ENCODE measurements around the gene NFE2. TPM values are rescaled to one million over a fixed set of nuclear protein-coding genes. Genes with fewer than 3 reads are reported as not detected.
"Not testable (repeated sequence)": the region's sequence is repeated elsewhere in the genome, so short reads cannot be mapped to it uniquely, and the experiment has no call there.

The NFE2 gene
- total RNA-seq, 2 experiments from 2014 or later = not detected

DNA sequence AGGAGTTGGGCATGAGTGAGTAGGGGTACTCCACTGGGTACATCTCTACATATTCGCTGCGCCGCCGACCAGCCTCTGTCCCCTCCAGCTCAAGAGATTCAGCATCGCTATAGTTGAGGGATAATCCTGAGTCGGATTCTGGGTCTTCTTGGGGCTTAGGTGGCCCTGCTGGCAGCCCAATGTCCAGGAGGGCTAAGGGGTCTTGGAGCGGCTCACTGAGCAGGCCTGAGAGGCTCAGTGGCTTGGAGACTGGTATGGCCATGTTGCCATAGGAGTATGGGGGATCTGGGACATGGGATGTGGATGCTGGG is 7.9 kb downstream of the NFE2 start:
- H3K4me3 Mint-ChIP-seq = no peak overlapping the region
- H3K9me3 Mint-ChIP-seq (ENCODE audit: low read depth) = no peaks in the 10 kb centered on the region
- H3K36me3 Mint-ChIP-seq (ENCODE audit: low read depth) = peaks cover 3% of the 10 kb centered on the region
- POLR2A ChIA-PET = interaction anchor here (1.3 to 1.5 kb wide), 2 partner anchors 13 to 66 kb away, joined by 3 read pairs; partner anchors contain the start of genes CBX5 and HNRNPA1
- peaks cover 3% of the 10 kb centered on the region for H3K4me1 Mint-ChIP-seq
- DNase-seq (no peak), ATAC-seq (no peak)
- intact Hi-C loops (cut with DNase I, micrococcal nuclease) = no loop called here
- H3K27ac Mint-ChIP-seq = no peak overlapping the region
- H3K27me3 Mint-ChIP-seq = peaks cover 3% of the 10 kb centered on the region
- CTCF ChIA-PET = interaction anchor here (0.6 to 10.1 kb wide), 24 partner anchors 9 to 764 kb away, joined by 3 to 83 read pairs (median 6); partner anchors contain the start of gene COPZ1

- intact Hi-C loops (cut with DNase I, micrococcal nuclease) = no loop called here
Observed at GRCh38 chr12:54292083-54292930, 8.5 kb downstream of the NFE2 start.

GRCh38 chr12:54287261-54288157 is 13.3 kb downstream of the NFE2 start:
- intact Hi-C loops (cut with DNase I, micrococcal nuclease) = loop anchor here in 1 of 2 experiments (10.0 kb wide), 1 partner anchor 1827 kb away; the partner anchor contains the start of genes RPL41 and ZC3H10
- Mint-ChIP-seq H3K27me3 (no peaks in the 10 kb centered on the region), H3K4me1 (peaks cover 31% of the 10 kb centered on the region), H3K36me3 (ENCODE audit: low read depth) (peaks cover 3% of the 10 kb centered on the region), H3K27ac (peak overlapping the region; percentile 51), H3K4me3 (peak overlapping the region; percentile 2), H3K9me3 (ENCODE audit: low read depth) (no peaks in the 10 kb centered on the region)
- DNase-seq (peak; percentile 19), ATAC-seq (no peak)
- CTCF ChIA-PET = interaction anchor here (0.6 to 2.0 kb wide), 9 partner anchors 8 to 92 kb away, joined by 3 to 12 read pairs (median 5); partner anchors contain the start of gene COPZ1
- POLR2A ChIA-PET = interaction anchor here (0.7 to 2.4 kb wide), 14 partner anchors 7 to 210 kb away, joined by 3 to 17 read pairs (median 3); partner anchors contain the start of genes COPZ1, HNRNPA1 and NCKAP1L

More at GRCh38 chr12:54292083-54292930, 8.5 kb downstream of the NFE2 start:
- POLR2A ChIA-PET = interaction anchor here (0.9 to 1.3 kb wide), 2 partner anchors 32 to 67 kb away, joined by 3 read pairs; partner anchors contain the start of gene COPZ1
- Mint-ChIP-seq H3K27me3 (no peaks in the 10 kb centered on the region), H3K4me3 (no peak overlapping the region), H3K4me1 (no peaks in the 10 kb centered on the region), H3K9me3 (ENCODE audit: low read depth) (no peaks in the 10 kb centered on the region), H3K27ac (no peak overlapping the region), H3K36me3 (ENCODE audit: low read depth) (peaks cover 3% of the 10 kb centered on the region)
- no peak for DNase-seq
- CTCF ChIA-PET = interaction anchor here (0.6 to 10.1 kb wide), 28 partner anchors 14 to 1254 kb away, joined by 3 to 83 read pairs (median 4); partner anchors contain the start of gene COPZ1
- no peak for ATAC-seq

GRCh38 chr12:54286042-54287030 is 14.5 kb downstream of the NFE2 start:
- DNase-seq (no peak), ATAC-seq (no peak)
- ChIA-PET CTCF (interaction anchor here (0.6 to 2.0 kb wide), 9 partner anchors 9 to 93 kb away, joined by 3 to 12 read pairs (median 5); partner anchors contain the start of gene COPZ1), POLR2A (interaction anchor here (0.6 to 2.4 kb wide), 12 partner anchors 9 to 259 kb away, joined by 3 to 17 read pairs (median 4); partner anchors contain the start of genes COPZ1 and NCKAP1L)
- H3K36me3 Mint-ChIP-seq (ENCODE audit: low read depth) = peaks cover 3% of the 10 kb centered on the region
- peak overlapping the region; percentile 63 for H3K27ac Mint-ChIP-seq
- no peaks in the 10 kb centered on the region for H3K9me3 Mint-ChIP-seq (ENCODE audit: low read depth)
- H3K4me1 Mint-ChIP-seq = peaks cover 33% of the 10 kb centered on the region
- H3K27me3 Mint-ChIP-seq = no peaks in the 10 kb centered on the region
- H3K4me3 Mint-ChIP-seq = peak overlapping the region; percentile 21
- intact Hi-C loops (cut with DNase I, micrococcal nuclease) = loop anchor here in 1 of 2 experiments (10.0 kb wide), 1 partner anchor 1828 kb away; the partner anchor contains the start of genes RPL41 and ZC3H10

GRCh38 chr12:54285150-54286041 is 15.4 kb downstream of the NFE2 start:
- no peak overlapping the region for H3K4me3 Mint-ChIP-seq
- H3K27ac Mint-ChIP-seq = peak overlapping the region; percentile 63
- POLR2A ChIA-PET = interaction anchor here (1.8 to 2.4 kb wide), 3 partner anchors 10 to 212 kb away, joined by 4 to 17 read pairs (median 8); partner anchors contain the start of gene NCKAP1L
- intact Hi-C loops (cut with DNase I, micrococcal nuclease) = loop anchor here in 1 of 2 experiments (10.0 kb wide), 1 partner anchor 1829 kb away; the partner anchor contains the start of genes RPL41 and ZC3H10
- CTCF ChIA-PET = interaction anchor here (0.6 to 2.0 kb wide), 6 partner anchors 13 to 83 kb away, joined by 3 to 12 read pairs (median 6); partner anchors contain the start of gene COPZ1
- H3K9me3 Mint-ChIP-seq (ENCODE audit: low read depth) = no peaks in the 10 kb centered on the region
- peaks cover 33% of the 10 kb centered on the region for H3K4me1 Mint-ChIP-seq
- no peak for ATAC-seq
- no peaks in the 10 kb centered on the region for H3K27me3 Mint-ChIP-seq
- peaks cover 3% of the 10 kb centered on the region for H3K36me3 Mint-ChIP-seq (ENCODE audit: low read depth)
- no peak for DNase-seq

DNA sequence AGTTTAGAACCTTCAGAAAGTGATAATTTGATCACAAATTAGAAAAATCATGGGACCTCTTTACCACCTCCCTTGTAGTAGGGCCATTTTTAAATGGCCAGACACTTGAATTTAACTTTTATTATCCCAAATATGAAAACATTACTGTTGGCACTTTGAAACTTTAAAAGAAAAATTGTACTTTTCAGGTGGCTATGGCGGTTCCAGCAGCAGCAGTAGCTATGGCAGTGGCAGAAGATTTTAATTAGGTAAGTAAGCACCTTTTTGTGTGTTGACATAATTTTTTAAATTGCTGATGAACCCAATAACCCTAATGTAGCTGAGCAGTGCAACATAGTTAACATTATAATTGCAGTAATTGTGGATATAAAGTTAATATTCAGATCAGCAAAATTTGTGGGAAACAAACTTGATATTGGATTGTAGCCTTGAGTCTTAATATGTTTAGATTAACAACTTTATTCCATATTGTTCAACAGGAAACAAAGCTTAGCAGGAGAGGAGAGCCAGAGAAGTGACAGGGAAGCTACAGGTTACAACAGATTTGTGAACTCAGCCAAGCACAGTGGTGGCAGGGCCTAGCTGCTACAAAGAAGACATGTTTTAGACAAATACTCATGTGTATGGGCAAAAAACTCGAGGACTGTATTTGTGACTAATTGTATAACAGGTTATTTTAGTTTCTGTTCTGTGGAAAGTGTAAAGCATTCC is 16.6 kb downstream of the NFE2 start:
- not testable (repeated sequence) for H3K36me3 Mint-ChIP-seq (ENCODE audit: low read depth); H3K27ac Mint-ChIP-seq; ATAC-seq

DNA sequence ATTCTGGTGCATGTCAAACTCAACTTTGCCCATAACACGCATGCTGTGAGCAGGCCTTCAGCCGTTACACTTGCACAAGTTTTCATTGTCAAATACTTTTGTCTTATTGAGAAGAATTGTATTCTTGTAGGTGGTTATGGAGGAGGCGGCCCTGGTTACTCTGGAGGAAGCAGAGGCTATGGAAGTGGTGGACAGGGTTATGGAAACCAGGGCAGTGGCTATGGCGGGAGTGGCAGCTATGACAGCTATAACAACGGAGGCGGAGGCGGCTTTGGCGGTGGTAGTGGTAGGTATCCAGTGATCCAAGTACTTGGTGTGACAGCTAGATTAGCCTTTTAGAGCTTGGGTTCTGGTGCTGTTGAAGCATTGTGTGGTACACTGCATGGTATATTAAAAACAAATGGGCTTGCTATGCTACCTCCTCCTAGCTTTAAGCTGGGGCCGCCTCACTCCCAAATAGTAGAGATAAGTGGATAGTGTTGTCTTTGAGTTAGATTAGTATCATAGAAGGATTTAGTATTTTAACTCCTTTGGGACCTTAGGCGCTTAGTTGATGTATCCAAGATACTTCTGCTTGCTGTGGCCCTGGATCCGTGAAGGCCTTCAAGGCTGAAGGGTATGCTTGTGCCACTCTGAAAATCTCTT is 17.7 kb downstream of the NFE2 start:
- no peaks in the 10 kb centered on the region for H3K27me3 Mint-ChIP-seq
- H3K9me3 Mint-ChIP-seq (ENCODE audit: low read depth) = no peaks in the 10 kb centered on the region
- peaks cover 36% of the 10 kb centered on the region for H3K4me1 Mint-ChIP-seq
- CTCF ChIA-PET = interaction anchor here (0.6 to 2.0 kb wide), 4 partner anchors 11 to 116 kb away, joined by 3 to 7 read pairs (median 4); no protein-coding TSS in a partner anchor
- DNase-seq (peak; percentile 63), ATAC-seq (no peak)
- H3K36me3 Mint-ChIP-seq (ENCODE audit: low read depth) = no peaks in the 10 kb centered on the region
- intact Hi-C loops (cut with DNase I, micrococcal nuclease) = loop anchor here in 1 of 2 experiments (5.0 to 10.0 kb wide), 4 partner anchors 654 to 1832 kb away; partner anchors contain the start of genes AAAS, RPL41, TESPA1 and ZC3H10
- H3K27ac Mint-ChIP-seq = no peak overlapping the region
- POLR2A ChIA-PET = interaction anchor here (1.5 to 1.6 kb wide), 2 partner anchors 11 to 42 kb away, joined by 4 to 7 read pairs; partner anchors contain the start of gene COPZ1
- no peak overlapping the region for H3K4me3 Mint-ChIP-seq

More for the DNA sequence above, 16.6 kb downstream of the NFE2 start:
- H3K4me3 Mint-ChIP-seq; DNase-seq; H3K9me3 Mint-ChIP-seq (ENCODE audit: low read depth); H3K27me3 Mint-ChIP-seq: not testable (repeated sequence)
- POLR2A ChIA-PET = interaction anchor here (1.2 to 1.6 kb wide), 3 partner anchors 10 to 75 kb away, joined by 4 to 10 read pairs (median 7); partner anchors contain the start of gene COPZ1
- CTCF ChIA-PET = interaction anchor here (0.9 to 2.0 kb wide), 4 partner anchors 9 to 95 kb away, joined by 3 to 7 read pairs (median 5); partner anchors contain the start of gene COPZ1
- intact Hi-C loops (cut with DNase I, micrococcal nuclease) = loop anchor here in 1 of 2 experiments (5.0 to 10.0 kb wide), 4 partner anchors 653 to 1831 kb away; partner anchors contain the start of genes AAAS, RPL41, TESPA1 and ZC3H10
- H3K4me1 Mint-ChIP-seq = peaks cover 33% of the 10 kb centered on the region

DNA sequence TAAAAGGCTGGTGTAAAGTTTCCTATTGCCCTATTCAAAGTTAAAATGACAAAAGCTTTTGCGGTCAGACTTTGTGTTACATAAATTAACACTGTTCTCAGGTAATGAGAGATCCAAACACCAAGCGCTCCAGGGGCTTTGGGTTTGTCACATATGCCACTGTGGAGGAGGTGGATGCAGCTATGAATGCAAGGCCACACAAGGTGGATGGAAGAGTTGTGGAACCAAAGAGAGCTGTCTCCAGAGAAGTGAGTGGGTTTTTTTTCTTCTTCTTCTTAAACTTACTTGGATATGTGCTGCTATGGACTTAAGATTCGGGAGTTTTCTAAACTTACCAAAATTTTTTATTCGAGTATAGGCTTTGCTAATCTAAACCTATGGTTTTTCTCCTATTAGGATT is 19.1 kb downstream of the NFE2 start:
- H3K9me3 Mint-ChIP-seq (ENCODE audit: low read depth); ATAC-seq; H3K36me3 Mint-ChIP-seq (ENCODE audit: low read depth); H3K27me3 Mint-ChIP-seq; H3K4me3 Mint-ChIP-seq; H3K27ac Mint-ChIP-seq; DNase-seq: not testable (repeated sequence)
- intact Hi-C loops (cut with DNase I, micrococcal nuclease) = loop anchor here (2.0 to 10.0 kb wide), 7 partner anchors 215 to 1833 kb away; partner anchors contain the start of genes TARBP2 (in 2 of the 2), AAAS (in 1 of the 2), NCKAP1L (in 1 of the 2) and RPL41 (in 1 of the 2)
- peaks cover 47% of the 10 kb centered on the region for H3K4me1 Mint-ChIP-seq
- CTCF ChIA-PET = interaction anchor here (0.9 to 2.8 kb wide), 6 partner anchors 9 to 86 kb away, joined by 3 to 16 read pairs (median 6); partner anchors contain the start of gene COPZ1
- POLR2A ChIA-PET = interaction anchor here (0.6 to 3.1 kb wide), 5 partner anchors 11 to 621 kb away, joined by 3 to 44 read pairs (median 4); partner anchors contain the start of gene COPZ1
